ENCODE data around the gene COL4A1.

- TF ChIP-seq CTCF (IDR thresholded peaks at IDR 0.05; ENCODE audit: low read length) (no peak), EZH2 (optimal IDR thresholded peaks at IDR 0.05; ENCODE audit: low read depth, low read length) (no peak), EZH2phosphoT487 (IDR thresholded peaks at IDR 0.05; ENCODE audit: low read length) (no peak)
These were observed 13.3 kb downstream of the COL4A1 start for GRCh38 chr13:110293649-110294048.

All from MM.1S (cell line).